HG02870 (cell line): Measurements from ENCODE around the gene FGF3.

Experiments used
- ATAC-seq: cut with Tn5 transposase; IDR thresholded peaks from one replicate; pipeline ENCODE4 v1.9.1; 2021; ENCODE audit warnings: mild to moderate bottlenecking, moderate library complexity; ENCODE audit not compliant: unreplicated experiment

FGF3 gene

GRCh38 chr11:69844396-69844795, 25.2 kb upstream of the FGF3 start:
- no peak for ATAC-seq

- ATAC-seq: no peak
These were observed 24.3 kb upstream of the FGF3 start for GRCh38 chr11:69843529-69843921.

GRCh38 chr11:69842746-69843528, 23.7 kb upstream of the FGF3 start:
- no peak for ATAC-seq

- no peak for ATAC-seq
These were observed 22.9 kb upstream of the FGF3 start for GRCh38 chr11:69841859-69842698.

GRCh38 chr11:69841170-69841858, 22.1 kb upstream of the FGF3 start:
- no peak for ATAC-seq

- no peak for ATAC-seq
These were observed 21.4 kb upstream of the FGF3 start for GRCh38 chr11:69840371-69841169.

- ATAC-seq: no peak
These were observed 20.3 kb upstream of the FGF3 start for GRCh38 chr11:69839516-69839915.

- no peak for ATAC-seq
These were observed 18.6 kb upstream of the FGF3 start for GRCh38 chr11:69837791-69838190.

- no peak for ATAC-seq
These were observed 17.2 kb upstream of the FGF3 start for GRCh38 chr11:69836401-69836800.

GRCh38 chr11:69834811-69835800, 15.9 kb upstream of the FGF3 start:
- ATAC-seq: no peak

GRCh38 chr11:69834251-69834650, 15.0 kb upstream of the FGF3 start:
- ATAC-seq: no peak

GRCh38 chr11:69832561-69833413, 13.6 kb upstream of the FGF3 start:
- no peak for ATAC-seq

GRCh38 chr11:69831985-69832384, 12.8 kb upstream of the FGF3 start:
- no peak for ATAC-seq

- ATAC-seq: no peak
These were observed 10.9 kb upstream of the FGF3 start for GRCh38 chr11:69830086-69830485.

GRCh38 chr11:69828971-69829344, 9.7 kb upstream of the FGF3 start:
- ATAC-seq: no peak

- ATAC-seq: no peak
These were observed 9.2 kb upstream of the FGF3 start for GRCh38 chr11:69828276-69828970.

- ATAC-seq: no peak
These were observed 7.6 kb upstream of the FGF3 start for GRCh38 chr11:69826773-69827172.

- no peak for ATAC-seq
These were observed 6.7 kb upstream of the FGF3 start for GRCh38 chr11:69825941-69826340.
